IMR-90 (cell line): ENCODE measurements around the gene RYR2. TPM values are rescaled to one million over a fixed set of nuclear protein-coding genes. Genes with fewer than 3 reads are reported as not detected.

Experiments used
- ATAC-seq: fragments of 200-7000 bp; cut with Tn5 transposase; 2 replicates; pipeline ENCODE4 v1.9.1; 2020; ENCODE audit warnings: low read depth, mild to moderate bottlenecking, moderate library complexity
- BruUV-seq: library from RNA; stranded (reverse); fragments of 400-500 nt; replicated peaks from 2 replicates; lab custom pipeline; 2021; lab: Mats Ljungman, UMichigan
- CTCF ChIA-PET: fragments of 300-600 bp; formaldehyde crosslinking; extraction: SDS; loops from one replicate; lab custom pipeline; 2021; ENCODE audit warnings: antibody characterized with exemption; lab: Yijun Ruan, JAX
- POLR2A ChIA-PET: fragments of 300-600 bp; sonication (Branson Sonifier 250); formaldehyde crosslinking; loops from one replicate; lab custom pipeline; 2022; ENCODE audit warnings: antibody characterized with exemption; ENCODE audit not compliant: unreplicated experiment; lab: Charles Lee
- DNase-seq: peaks from one replicate; pipeline ENCODE4 v3.0.0; 2013
- H2AFZ ChIP-seq: replicated peaks from 2 replicates; pipeline ENCODE3; 2013; ENCODE audit warnings: low read length, mild to moderate bottlenecking; ENCODE audit not compliant: poor library complexity
- H2AK5ac ChIP-seq: 2 replicates; pipeline ENCODE4 v1.6.1; 2013; ENCODE audit warnings: low read depth, low read length, inconsistent platforms
- H2AK9ac ChIP-seq: replicated peaks from 2 replicates; pipeline ENCODE3; 2013; ENCODE audit warnings: mild to moderate bottlenecking, low read depth, low read length, moderate library complexity; ENCODE audit not compliant: poor library complexity
- H2BK120ac ChIP-seq: 2 replicates; pipeline ENCODE4 v1.6.1; 2013; ENCODE audit warnings: low read depth, low read length, inconsistent platforms
- H2BK15ac ChIP-seq: 3 replicates; pipeline ENCODE4 v1.6.1; 2013; ENCODE audit warnings: low read depth, low read length, inconsistent platforms
- H2BK20ac ChIP-seq: 2 replicates; pipeline ENCODE4 v1.6.1; 2013; ENCODE audit warnings: low read depth, mild to moderate bottlenecking, inconsistent platforms, low read length, moderate library complexity
- H2BK5ac ChIP-seq: 2 replicates; pipeline ENCODE4 v1.6.1; 2013; ENCODE audit warnings: mild to moderate bottlenecking, low read depth, low read length, inconsistent platforms; ENCODE audit not compliant: poor library complexity, severe bottlenecking
- H3K14ac ChIP-seq: replicated peaks from 2 replicates; pipeline ENCODE4 v1.6.1; 2013; ENCODE audit warnings: low read depth, low read length, inconsistent platforms
- H3K18ac ChIP-seq: 2 replicates; pipeline ENCODE4 v1.6.1; 2013; ENCODE audit warnings: low read depth, low read length, control low read depth
- H3K23ac ChIP-seq: 2 replicates; pipeline ENCODE4 v1.6.1; 2013; ENCODE audit warnings: low read depth, low read length, inconsistent platforms
- H3K27ac ChIP-seq: 2 replicates; pipeline ENCODE4 v1.5.1; 2013; ENCODE audit warnings: mild to moderate bottlenecking, control low read depth, low read length; ENCODE audit not compliant: insufficient read depth
- H3K27me3 ChIP-seq: 2 replicates; pipeline ENCODE4 v1.6.1; 2013; ENCODE audit warnings: low read length; ENCODE audit not compliant: control insufficient read depth, insufficient read depth
- H3K36me3 ChIP-seq: 2 replicates; pipeline ENCODE4 v1.6.1; 2013; ENCODE audit warnings: low read length, mixed read lengths; ENCODE audit not compliant: control insufficient read depth, insufficient read depth
- H3K4ac ChIP-seq: 2 replicates; pipeline ENCODE4 v1.6.1; 2013; ENCODE audit warnings: low read depth, low read length, inconsistent platforms
- H3K4me1 ChIP-seq: 2 replicates; pipeline ENCODE4 v1.6.1; 2013; ENCODE audit warnings: low read length, mixed read lengths; ENCODE audit not compliant: control insufficient read depth, insufficient read depth
- H3K4me2 ChIP-seq: 2 replicates; pipeline ENCODE4 v1.6.1; 2013; ENCODE audit warnings: low read depth, mild to moderate bottlenecking, control low read depth, low read length, moderate library complexity
- H3K4me3 ChIP-seq: 2 replicates; pipeline ENCODE4 v1.5.1; 2013; ENCODE audit warnings: low read depth, mild to moderate bottlenecking, control low read depth, low read length, moderate library complexity; ENCODE audit not compliant: insufficient read depth
- H3K56ac ChIP-seq: 2 replicates; pipeline ENCODE4 v1.6.1; 2013; ENCODE audit warnings: low read length, inconsistent platforms; ENCODE audit not compliant: insufficient read depth; ENCODE audit errors: extremely low read depth
- H3K79me1 ChIP-seq, 2 experiments: 2 replicates each; pipeline ENCODE4 v1.6.1; 2013; ENCODE audit warnings: low read length in 2 of 2, inconsistent platforms in 1 of 2, low read depth in 1 of 2
- H3K9ac ChIP-seq: 2 replicates; pipeline ENCODE4 v1.6.1; 2013; ENCODE audit warnings: low read depth, low read length, control low read depth
- H3K9me1 ChIP-seq: 2 replicates; pipeline ENCODE4 v1.6.1; 2013; ENCODE audit warnings: low read length, inconsistent platforms; ENCODE audit not compliant: insufficient read depth
- H3K9me3 ChIP-seq: 2 replicates; pipeline ENCODE4 v1.6.1; 2013; ENCODE audit warnings: low read length; ENCODE audit not compliant: control insufficient read depth, insufficient read depth
- H4K20me1 ChIP-seq: 2 replicates; pipeline ENCODE4 v1.6.1; 2013; ENCODE audit warnings: low read length, inconsistent platforms; ENCODE audit not compliant: insufficient read depth
- H4K5ac ChIP-seq: 2 replicates; pipeline ENCODE4 v1.6.1; 2013; ENCODE audit warnings: mild to moderate bottlenecking, low read depth, low read length, control low read depth
- H4K8ac ChIP-seq, 2 experiments: 2 replicates each; pipeline ENCODE4 v1.6.1; 2013; ENCODE audit warnings: low read depth in 2 of 2, low read length in 2 of 2, control low read depth in 1 of 2, inconsistent platforms in 1 of 2
- H4K91ac ChIP-seq: 2 replicates; pipeline ENCODE4 v1.6.1; 2013; ENCODE audit warnings: low read depth, low read length, inconsistent platforms; ENCODE audit not compliant: insufficient read depth
- BHLHE40 ChIP-seq: fragments of 150-350 bp; IDR thresholded peaks from 2 replicates; pipeline ENCODE4 v1.6.1; 2016; ENCODE audit warnings: mild to moderate bottlenecking, low read depth, low read length
- CEBPB ChIP-seq: IDR thresholded peaks from 2 replicates; pipeline ENCODE4 v1.6.1; 2012; ENCODE audit warnings: low read depth, low read length, improper control_type of control experiment
- CHD1 ChIP-seq: IDR thresholded peaks from 2 replicates; pipeline ENCODE4 v1.6.1; 2012; ENCODE audit warnings: low read depth, low read length, improper control_type of control experiment
- FOS ChIP-seq: fragments of 150-350 bp; IDR thresholded peaks from 2 replicates; pipeline ENCODE4 v1.6.1; 2016; ENCODE audit warnings: low read depth, low read length
- MAFK ChIP-seq: IDR thresholded peaks from 2 replicates; pipeline ENCODE4 v1.6.1; 2012; ENCODE audit warnings: low read depth, low read length, improper control_type of control experiment
- MAZ ChIP-seq: IDR thresholded peaks from 2 replicates; pipeline ENCODE4 v1.6.1; 2012; ENCODE audit warnings: low read depth, mild to moderate bottlenecking, low read length, improper control_type of control experiment, moderate library complexity, borderline replicate concordance
- MXI1 ChIP-seq: IDR thresholded peaks from 2 replicates; pipeline ENCODE4 v1.6.1; 2012; ENCODE audit warnings: low read depth, mild to moderate bottlenecking, low read length, moderate library complexity, borderline replicate concordance
- NFE2L2 ChIP-seq: fragments of 150-350 bp; IDR thresholded peaks from 2 replicates; pipeline ENCODE4 v1.6.1; 2016; ENCODE audit warnings: low read depth, mild to moderate bottlenecking, low read length
- POLR2A ChIP-seq: IDR thresholded peaks from 2 replicates; pipeline ENCODE4 v1.6.1; 2012; ENCODE audit warnings: mild to moderate bottlenecking, low read depth, low read length
- RAD21 ChIP-seq: IDR thresholded peaks from 2 replicates; pipeline ENCODE4 v1.6.1; 2012; ENCODE audit warnings: low read length, improper control_type of control experiment
- RCOR1 ChIP-seq: IDR thresholded peaks from 2 replicates; pipeline ENCODE4 v1.6.1; 2012; ENCODE audit warnings: mild to moderate bottlenecking, low read length, improper control_type of control experiment; ENCODE audit not compliant: insufficient replicate concordance
- RFX5 ChIP-seq: IDR thresholded peaks from 2 replicates; pipeline ENCODE4 v1.8.0; 2012; ENCODE audit warnings: low read depth, mild to moderate bottlenecking, low read length, moderate library complexity
- SMC3 ChIP-seq: fragments of 150-350 bp; IDR thresholded peaks from 2 replicates; pipeline ENCODE4 v1.6.1; 2016; ENCODE audit warnings: low read depth, mild to moderate bottlenecking, antibody characterized with exemption, low read length, moderate library complexity
- WGBS, 2 experiments: methylation state at CpG; one replicate each; pipeline versions ENCODE4 v1.1.5 to v1.1.7; 2013; ENCODE audit warnings: missing lambda C conversion rate in 2 of 2; ENCODE audit not compliant: insufficient read length in 1 of 2; ENCODE audit errors: extremely low coverage in 2 of 2; 5-methylcytosine and 5-hydroxymethylcytosine counted together
- dilution Hi-C: fragments of 300-500 bp; cut with HindIII; formaldehyde crosslinking; loops from one replicate; pipeline ENCODE4 v1.14.3; 2018; ENCODE audit warnings: low sequenced_read_pairs; ENCODE audit not compliant: unreplicated experiment
- in situ Hi-C: fragments of 300-500 bp; cut with MboI; formaldehyde crosslinking; loops from 3 replicates; pipeline ENCODE4 v1.14.3; 2019; ENCODE audit warnings: low sequenced_read_pairs, inconsistent platforms, mixed read lengths
- intact Hi-C: fragments of 100-400 bp; cut with micrococcal nuclease; formaldehyde crosslinking; loops from 2 replicates; pipeline ENCODE4 v1.10.0; 2022
- polyA plus RNA-seq, 3 experiments: library from polyadenylated mRNA; depleted of rRNA; stranded (reverse); fragments of >200 nt; gene quantifications; 2 replicates each; pipeline ENCODE4 v1.2.3, GENCODE V29; 2012; ENCODE audit warnings: low replicate concordance in 1 of 3
- total RNA-seq: library from RNA; depleted of rRNA; stranded (reverse); fragments of >200 nt; gene quantifications from 2 replicates; pipeline ENCODE4 v1.2.3, GENCODE V29; 2012
- TF ChIP-seq, protein P1 (sequence below): fragments of 150-350 bp; IDR thresholded peaks from 2 replicates; pipeline ENCODE4 v1.6.1; 2016; ENCODE audit warnings: low read depth, mild to moderate bottlenecking, low read length, moderate library complexity, borderline replicate concordance
- TF ChIP-seq, protein P2 (sequence below): fragments of 150-350 bp; IDR thresholded peaks from 2 replicates; pipeline ENCODE4 v1.6.1; 2017; ENCODE audit warnings: mild to moderate bottlenecking, antibody characterized with exemption, low read length, low read depth
- TF ChIP-seq, protein P3 (sequence below): conservative IDR thresholded peaks from 2 replicates; pipeline ENCODE4 v1.5.1; 2012; ENCODE audit warnings: mild to moderate bottlenecking, low read depth, low read length, improper control_type of control experiment

The RYR2 gene
- total and polyA plus RNA-seq, 2 of the 4 experiments (the other 2 are of a cell fraction) = not detected

DNA sequence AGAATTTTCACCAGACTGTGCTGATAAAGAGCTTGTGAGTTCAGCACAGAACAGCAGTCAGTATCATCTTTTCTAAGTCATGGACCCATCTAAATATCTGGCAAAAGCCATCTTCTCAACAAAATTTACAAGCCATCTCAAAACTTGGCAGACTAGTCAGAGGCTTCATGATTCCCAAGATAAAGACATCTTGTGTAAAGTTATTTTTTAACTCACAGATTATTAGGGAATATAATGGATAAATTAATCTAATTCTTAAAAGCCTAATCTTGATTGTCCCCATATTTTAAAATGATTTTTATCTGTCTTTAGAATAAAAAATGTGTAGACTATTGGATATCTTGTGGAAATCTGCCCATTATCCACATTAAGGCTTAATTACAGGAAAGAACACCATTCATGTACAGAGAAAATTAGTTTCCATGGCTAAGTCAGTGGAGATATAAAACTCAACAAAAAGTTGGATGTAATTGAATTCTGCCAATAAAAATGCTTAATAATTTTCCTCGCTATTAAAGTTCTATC, 688.9 kb downstream of the RYR2 start:
- no peak overlapping the region for H3K27ac ChIP-seq
- H3K9me3 ChIP-seq = no peaks in the 10 kb centered on the region
- no peak overlapping the region for H3K56ac ChIP-seq
- H3K4me3 ChIP-seq = no peak overlapping the region
- no peak overlapping the region for H3K23ac ChIP-seq
- in situ Hi-C loops (no loop called here), dilution Hi-C loops (no loop called here), intact Hi-C loops (loop anchor here (10.0 kb wide), 1 partner anchor 166 kb away; no protein-coding TSS in a partner anchor)
- no peak overlapping the region for H2AFZ ChIP-seq
- no peaks in the 10 kb centered on the region for H3K27me3 ChIP-seq
- ChIA-PET POLR2A (no interaction called here), CTCF (no interaction called here)
- H4K5ac ChIP-seq = no peak overlapping the region
- no peaks in the 10 kb centered on the region for H3K4me1 ChIP-seq
- H4K91ac ChIP-seq = no peak overlapping the region
- no peak overlapping the region for H2BK5ac ChIP-seq
- no TSS peak for BruUV-seq
- H2AK9ac ChIP-seq = no peak overlapping the region
- no peak overlapping the region for H4K8ac ChIP-seq
- H3K9ac ChIP-seq = no peak overlapping the region
- no peaks in the 10 kb centered on the region for H4K20me1 ChIP-seq
- TF ChIP-seq RCOR1 (no peak), BHLHE40 (no peak), RFX5 (no peak), MXI1 (no peak), CHD1 (no peak), RAD21 (no peak), SMC3 (no peak), FOS (no peak), MAZ (no peak), NFE2L2 (no peak), POLR2A (no peak), CEBPB (no peak), MAFK (no peak)
- TF ChIP-seq, protein P1, sequence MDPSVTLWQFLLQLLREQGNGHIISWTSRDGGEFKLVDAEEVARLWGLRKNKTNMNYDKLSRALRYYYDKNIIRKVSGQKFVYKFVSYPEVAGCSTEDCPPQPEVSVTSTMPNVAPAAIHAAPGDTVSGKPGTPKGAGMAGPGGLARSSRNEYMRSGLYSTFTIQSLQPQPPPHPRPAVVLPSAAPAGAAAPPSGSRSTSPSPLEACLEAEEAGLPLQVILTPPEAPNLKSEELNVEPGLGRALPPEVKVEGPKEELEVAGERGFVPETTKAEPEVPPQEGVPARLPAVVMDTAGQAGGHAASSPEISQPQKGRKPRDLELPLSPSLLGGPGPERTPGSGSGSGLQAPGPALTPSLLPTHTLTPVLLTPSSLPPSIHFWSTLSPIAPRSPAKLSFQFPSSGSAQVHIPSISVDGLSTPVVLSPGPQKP = no peak
- TF ChIP-seq, protein P2, sequence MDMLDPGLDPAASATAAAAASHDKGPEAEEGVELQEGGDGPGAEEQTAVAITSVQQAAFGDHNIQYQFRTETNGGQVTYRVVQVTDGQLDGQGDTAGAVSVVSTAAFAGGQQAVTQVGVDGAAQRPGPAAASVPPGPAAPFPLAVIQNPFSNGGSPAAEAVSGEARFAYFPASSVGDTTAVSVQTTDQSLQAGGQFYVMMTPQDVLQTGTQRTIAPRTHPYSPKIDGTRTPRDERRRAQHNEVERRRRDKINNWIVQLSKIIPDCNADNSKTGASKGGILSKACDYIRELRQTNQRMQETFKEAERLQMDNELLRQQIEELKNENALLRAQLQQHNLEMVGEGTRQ = no peak
- TF ChIP-seq, protein P3, sequence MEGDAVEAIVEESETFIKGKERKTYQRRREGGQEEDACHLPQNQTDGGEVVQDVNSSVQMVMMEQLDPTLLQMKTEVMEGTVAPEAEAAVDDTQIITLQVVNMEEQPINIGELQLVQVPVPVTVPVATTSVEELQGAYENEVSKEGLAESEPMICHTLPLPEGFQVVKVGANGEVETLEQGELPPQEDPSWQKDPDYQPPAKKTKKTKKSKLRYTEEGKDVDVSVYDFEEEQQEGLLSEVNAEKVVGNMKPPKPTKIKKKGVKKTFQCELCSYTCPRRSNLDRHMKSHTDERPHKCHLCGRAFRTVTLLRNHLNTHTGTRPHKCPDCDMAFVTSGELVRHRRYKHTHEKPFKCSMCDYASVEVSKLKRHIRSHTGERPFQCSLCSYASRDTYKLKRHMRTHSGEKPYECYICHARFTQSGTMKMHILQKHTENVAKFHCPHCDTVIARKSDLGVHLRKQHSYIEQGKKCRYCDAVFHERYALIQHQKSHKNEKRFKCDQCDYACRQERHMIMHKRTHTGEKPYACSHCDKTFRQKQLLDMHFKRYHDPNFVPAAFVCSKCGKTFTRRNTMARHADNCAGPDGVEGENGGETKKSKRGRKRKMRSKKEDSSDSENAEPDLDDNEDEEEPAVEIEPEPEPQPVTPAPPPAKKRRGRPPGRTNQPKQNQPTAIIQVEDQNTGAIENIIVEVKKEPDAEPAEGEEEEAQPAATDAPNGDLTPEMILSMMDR = no peak
- no peak overlapping the region for H3K4me2 ChIP-seq
- no peak overlapping the region for H2BK120ac ChIP-seq
- no peaks in the 10 kb centered on the region for H3K79me1 ChIP-seq
- no peak overlapping the region for H3K18ac ChIP-seq
- ATAC-seq (no peak), DNase-seq (no peak)
- H3K36me3 ChIP-seq = no peaks in the 10 kb centered on the region
- H2BK15ac ChIP-seq = no peak overlapping the region
- WGBS, 2 experiments = no CpG with 5 or more reads among the region's 1 CpG
- H3K9me1 ChIP-seq = no peaks in the 10 kb centered on the region
- no peak overlapping the region for H2BK20ac ChIP-seq
- no peak overlapping the region for H3K14ac ChIP-seq
- no peak overlapping the region for H2AK5ac ChIP-seq
- no peak overlapping the region for H3K4ac ChIP-seq
